ENCODE results near the gene ACER3. TPM values are rescaled to one million over a fixed set of nuclear protein-coding genes. Genes with fewer than 3 reads are reported as not detected.
A peak's percentile ranks its signal among the peaks of the same experiment; 100 is the strongest.

Gene ACER3
- total and polyA plus RNA-seq, 2 of the 4 experiments (the other 2 are of a cell fraction), result 3.5 to 10.0 TPM

DNA sequence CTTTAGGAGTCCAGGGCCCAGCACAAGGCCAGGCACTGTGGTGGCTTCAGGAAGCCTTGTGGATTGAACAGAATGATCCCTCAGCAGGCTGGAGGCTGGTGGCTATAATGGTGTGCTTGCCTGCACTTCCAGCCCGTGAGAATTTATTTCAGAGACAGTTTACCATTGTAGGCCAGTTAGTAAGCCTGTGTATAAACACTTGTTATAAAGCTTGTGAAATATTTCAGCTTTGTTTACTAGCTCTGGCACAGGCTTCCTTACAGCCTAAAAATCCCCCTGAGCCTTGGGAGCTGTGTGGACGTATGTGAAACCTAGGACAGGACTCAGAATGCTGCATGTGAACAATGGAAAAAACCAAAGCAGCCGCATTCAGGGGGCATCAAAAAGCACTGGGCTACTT is 26.6 kb upstream of the ACER3 start:
- no peak for TF ChIP-seq ELK1 (IDR thresholded peaks at IDR 0.05; ENCODE audit: borderline replicate concordance, low read depth, low read length)
- TF ChIP-seq BHLHE40 (IDR thresholded peaks at IDR 0.05; ENCODE audit: low read depth, low read length), result 0 out of 2 replicates have a peak, but pooled peaks have one; percentile 8
- WGBS, 2 experiments (ENCODE audit: extremely low coverage in 2 of 2, insufficient read length in 1 of 2), result 71% methylated on average over 1 of the region's 3 CpGs; no CpG with 5 or more reads in 1 of the 2 experiments
- no peak overlapping the region for H3K18ac ChIP-seq (ENCODE audit: low read depth, low read length)
- H3K4me3 ChIP-seq (ENCODE audit: insufficient read depth, low read depth, low read length), result no peak overlapping the region
- H3K9ac ChIP-seq (ENCODE audit: low read depth, low read length), result no peak overlapping the region
- H4K91ac ChIP-seq (ENCODE audit: insufficient read depth, low read depth, low read length), result no peak overlapping the region
- no peaks in the 10 kb centered on the region for H3K79me1 ChIP-seq (ENCODE audit: low read depth in 1 of 2, low read length in 2 of 2)
- BruUV-seq (replicated peaks), result no TSS peak
- CTCF ChIA-PET, result interaction anchor here (0.7 kb wide), 1 partner anchor 33 kb away, joined by 3 read pairs; no protein-coding TSS in a partner anchor
- no peak overlapping the region for H2AK9ac ChIP-seq (replicated peaks; ENCODE audit: low read depth, low read length, poor library complexity)
- H3K4me2 ChIP-seq (ENCODE audit: low read depth, low read length), result no peak overlapping the region
- no peak overlapping the region for H2BK120ac ChIP-seq (ENCODE audit: low read depth, low read length)
- intact Hi-C loops (cut with micrococcal nuclease), result no loop called here
- no peak overlapping the region for H3K23ac ChIP-seq (ENCODE audit: low read depth, low read length)
- H2AK5ac ChIP-seq (ENCODE audit: low read depth, low read length), result no peak overlapping the region
- peaks cover 3% of the 10 kb centered on the region; the same call in 1 of the 2 replicates for H3K9me1 ChIP-seq (ENCODE audit: insufficient read depth, low read length)
- H3K56ac ChIP-seq (ENCODE audit: extremely low read depth, insufficient read depth, low read length), result no peak overlapping the region
- POLR2A ChIA-PET (ENCODE audit: unreplicated experiment), result no interaction called here
- dilution Hi-C loops (cut with HindIII; ENCODE audit: low sequenced_read_pairs, unreplicated experiment), result no loop called here
- H2BK20ac ChIP-seq (ENCODE audit: low read depth, low read length), result no peak overlapping the region
- H3K27me3 ChIP-seq (ENCODE audit: control insufficient read depth, insufficient read depth, low read length), result peaks cover 60% of the 10 kb centered on the region
- H2BK5ac ChIP-seq (ENCODE audit: low read depth, low read length, poor library complexity, severe bottlenecking), result no peak overlapping the region
- no peak overlapping the region for H2AFZ ChIP-seq (replicated peaks; ENCODE audit: low read length, poor library complexity)
- peaks cover 5% of the 10 kb centered on the region; the same call in 1 of the 2 replicates for H3K4me1 ChIP-seq (ENCODE audit: control insufficient read depth, insufficient read depth, low read length)
- H3K9me3 ChIP-seq (ENCODE audit: control insufficient read depth, insufficient read depth, low read length), result no peaks in the 10 kb centered on the region; the same call in 1 of the 2 replicates
- no peaks in the 10 kb centered on the region for H4K20me1 ChIP-seq (ENCODE audit: insufficient read depth, low read length)
- in situ Hi-C loops (cut with MboI; ENCODE audit: low sequenced_read_pairs), result no loop called here
- no peak overlapping the region for H4K5ac ChIP-seq (ENCODE audit: low read depth, low read length)
- H3K14ac ChIP-seq (replicated peaks; ENCODE audit: low read depth, low read length), result no peak overlapping the region
- peak; percentile 76 for ATAC-seq (ENCODE audit: low read depth)
- H4K8ac ChIP-seq (ENCODE audit: low read depth in 2 of 2, low read length in 2 of 2), result no peak overlapping the region
- no peak overlapping the region for H3K4ac ChIP-seq (ENCODE audit: low read depth, low read length)
- DNase-seq, result peak; percentile 63
- no peak overlapping the region for H2BK15ac ChIP-seq (ENCODE audit: low read depth, low read length)
- H3K36me3 ChIP-seq (ENCODE audit: control insufficient read depth, insufficient read depth, low read length), result no peaks in the 10 kb centered on the region
- no peak overlapping the region for H3K27ac ChIP-seq (ENCODE audit: insufficient read depth, low read length)
